Lower lobe of right lung (tissue), 2 donors: ENCODE measurements around the gene FUT8. TPM values are rescaled to one million over a fixed set of nuclear protein-coding genes. Genes with fewer than 3 reads are reported as not detected.

Source experiments
- ATAC-seq, 2 donors: fragments of 200-7000 bp; cut with Tn5 transposase; one replicate each; pipeline ENCODE4 v1.9.1; 2020 to 2022; ENCODE audit warnings: mild to moderate bottlenecking in 2 of 2, moderate library complexity in 2 of 2
- DNase-seq: peaks from one replicate; pipeline ENCODE4 v3.0.0-alpha.2; 2020
- H3K27ac ChIP-seq: fragments of 200-600 bp; one replicate; pipeline ENCODE4 v1.8.0; 2022
- H3K27me3 ChIP-seq: fragments of 200-600 bp; one replicate; pipeline ENCODE4 v1.8.0; 2022; ENCODE audit warnings: low read depth
- H3K36me3 ChIP-seq: fragments of 200-600 bp; one replicate; pipeline ENCODE4 v1.8.0; 2022; ENCODE audit warnings: mild to moderate bottlenecking
- H3K4me1 ChIP-seq: fragments of 200-600 bp; one replicate; pipeline ENCODE4 v1.8.0; 2022
- H3K4me3 ChIP-seq: fragments of 200-600 bp; one replicate; pipeline ENCODE4 v1.8.0; 2022; ENCODE audit warnings: mild to moderate bottlenecking
- H3K9me3 ChIP-seq: fragments of 200-600 bp; one replicate; pipeline ENCODE4 v1.8.0; 2022
- CTCF ChIP-seq: fragments of 200-600 bp; IDR thresholded peaks from one replicate; pipeline ENCODE4 v1.8.0; 2022; ENCODE audit warnings: antibody characterized with exemption, mild to moderate bottlenecking
- intact Hi-C: fragments of 100-400 bp; cut with DNase I; formaldehyde crosslinking; loops from one replicate; pipeline ENCODE4 v1.11.0; 2022
- total RNA-seq: library from RNA; stranded (reverse); fragmentation: NEBNext Ultra II Directional; extraction: Animal tissue kit (Norgen Biotek cat#: 25700); gene quantifications from one replicate; pipeline ENCODE4 v1.2.1, GENCODE V29; 2021
- donor health status: DM: no; HTN: yes; CAD: no; lungs with severe emphysema.

The FUT8 gene
- total RNA-seq, 1 donor from 2014 or later = 46.1 TPM

- peaks cover 22% of the 10 kb centered on the region for H3K4me1 ChIP-seq
- no peaks in the 10 kb centered on the region for H3K36me3 ChIP-seq
- intact Hi-C loops = loop anchor here (10.0 kb wide), 1 partner anchor 414 kb away; no protein-coding TSS in a partner anchor
- peak overlapping the region; percentile 87 for H3K4me3 ChIP-seq
- no peaks in the 10 kb centered on the region for H3K27me3 ChIP-seq
- ATAC-seq (no peak), DNase-seq (no peak)
- TF ChIP-seq CTCF = no peak
- no peaks in the 10 kb centered on the region for H3K9me3 ChIP-seq
- peak overlapping the region; percentile 95 for H3K27ac ChIP-seq
Measured at GRCh38 chr14:65410640-65411039, 1.9 kb upstream of the FUT8 start.

GRCh38 chr14:65411656-65412031 is 886 bp upstream of the FUT8 start:
- Histone ChIP-seq H3K4me1 (peaks cover 22% of the 10 kb centered on the region), H3K27me3 (no peaks in the 10 kb centered on the region), H3K9me3 (no peaks in the 10 kb centered on the region), H3K4me3 (peak overlapping the region; percentile 87), H3K27ac (peak overlapping the region; percentile 95), H3K36me3 (no peaks in the 10 kb centered on the region)
- ATAC-seq (peak; percentile 91 to 93), DNase-seq (peak; percentile 94)
- intact Hi-C loops = loop anchor here (10.0 kb wide), 1 partner anchor 413 kb away; no protein-coding TSS in a partner anchor
- no peak for TF ChIP-seq CTCF

GRCh38 chr14:65412856-65413738 is 567 bp downstream of the FUT8 start:
- Histone ChIP-seq H3K9me3 (no peaks in the 10 kb centered on the region), H3K27me3 (no peaks in the 10 kb centered on the region), H3K27ac (peak overlapping the region; percentile 95), H3K4me3 (peak overlapping the region; percentile 87), H3K4me1 (peaks cover 22% of the 10 kb centered on the region), H3K36me3 (no peaks in the 10 kb centered on the region)
- TF ChIP-seq CTCF = no peak
- DNase-seq (peak; percentile 84), ATAC-seq (peak; percentile 79 to 82)
- intact Hi-C loops = loop anchor here (10.0 kb wide), 1 partner anchor 412 kb away; no protein-coding TSS in a partner anchor

GRCh38 chr14:65413739-65414045 is 1.2 kb downstream of the FUT8 start:
- Histone ChIP-seq H3K9me3 (no peaks in the 10 kb centered on the region), H3K4me1 (peaks cover 22% of the 10 kb centered on the region), H3K27me3 (no peaks in the 10 kb centered on the region), H3K36me3 (no peaks in the 10 kb centered on the region), H3K4me3 (peak overlapping the region; percentile 87), H3K27ac (no peak overlapping the region)
- ATAC-seq (no peak), DNase-seq (no peak)
- intact Hi-C loops = loop anchor here (10.0 kb wide), 1 partner anchor 411 kb away; no protein-coding TSS in a partner anchor
- TF ChIP-seq CTCF = no peak

- no peaks in the 10 kb centered on the region for H3K27me3 ChIP-seq
- H3K4me1 ChIP-seq = peaks cover 22% of the 10 kb centered on the region
- DNase-seq (no peak), ATAC-seq (no peak)
- H3K36me3 ChIP-seq = no peaks in the 10 kb centered on the region
- no peak overlapping the region for H3K27ac ChIP-seq
- no peak overlapping the region for H3K4me3 ChIP-seq
- H3K9me3 ChIP-seq = no peaks in the 10 kb centered on the region
- intact Hi-C loops = loop anchor here (10.0 kb wide), 1 partner anchor 410 kb away; no protein-coding TSS in a partner anchor
- peak; percentile 45 for TF ChIP-seq CTCF
Measured at GRCh38 chr14:65414961-65415589, 2.5 kb downstream of the FUT8 start.
